GM19239 (cell line): ENCODE results near the gene CAPN10.
"Not testable (repeated sequence)": the region's sequence is repeated elsewhere in the genome, so short reads cannot be mapped to it uniquely, and the experiment has no call there.

Source experiments
- DNase-seq: peaks from one replicate; pipeline ENCODE4 v3.0.0; 2011; ENCODE audit warnings: low spot score; ENCODE audit not compliant: insufficient read length
- FAIRE-seq: peaks from 2 replicates; lab custom pipeline; 2011; peaks lifted over from hg19 to GRCh38; lab: Jason Lieb, UNC

Gene CAPN10

GRCh38 chr2:240599141-240599583, 12.6 kb downstream of the CAPN10 start:
- no peak for DNase-seq
- FAIRE-seq = no peak

- no peak for FAIRE-seq
- DNase-seq = no peak
Measured at GRCh38 chr2:240600451-240600961, 14.0 kb downstream of the CAPN10 start.

DNA sequence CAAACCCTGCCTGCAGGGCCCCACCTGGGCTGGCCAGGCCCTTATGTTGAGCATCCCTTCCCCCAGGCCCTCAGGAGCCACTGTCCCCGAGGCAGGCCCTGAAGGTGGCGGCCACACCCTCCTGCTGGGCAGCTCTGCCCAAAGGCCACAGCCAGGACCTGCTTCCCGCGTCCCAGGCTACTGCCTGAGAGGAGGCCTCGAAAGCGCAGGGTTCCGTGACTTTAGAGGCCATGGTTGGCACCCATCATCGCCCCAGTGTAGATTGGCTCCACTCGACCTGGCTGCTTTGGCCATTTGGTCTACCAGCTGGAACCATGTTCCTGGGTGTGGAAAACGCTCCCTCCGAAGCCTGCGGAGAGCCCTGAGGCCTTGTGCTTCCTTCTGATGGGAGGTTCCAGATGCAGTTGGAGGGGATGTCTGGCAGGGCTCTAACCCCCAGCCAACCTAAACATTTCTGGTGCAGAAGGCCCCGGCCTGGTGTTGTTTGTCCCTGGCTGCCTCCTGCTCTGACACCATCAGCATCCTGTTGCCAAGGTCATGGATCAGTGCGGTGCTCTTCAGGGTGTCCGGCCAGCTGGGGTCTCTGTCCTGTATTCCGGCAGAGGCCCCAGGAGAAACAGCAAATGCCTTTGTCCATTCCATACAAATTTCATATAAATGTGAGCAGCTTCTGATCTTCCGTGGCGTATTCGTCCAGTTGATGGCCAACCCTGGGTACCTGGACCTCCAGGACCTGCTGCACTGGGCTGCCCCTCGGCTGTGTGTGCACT, 14.7 kb downstream of the CAPN10 start:
- FAIRE-seq (no peak), DNase-seq (no peak)

DNA sequence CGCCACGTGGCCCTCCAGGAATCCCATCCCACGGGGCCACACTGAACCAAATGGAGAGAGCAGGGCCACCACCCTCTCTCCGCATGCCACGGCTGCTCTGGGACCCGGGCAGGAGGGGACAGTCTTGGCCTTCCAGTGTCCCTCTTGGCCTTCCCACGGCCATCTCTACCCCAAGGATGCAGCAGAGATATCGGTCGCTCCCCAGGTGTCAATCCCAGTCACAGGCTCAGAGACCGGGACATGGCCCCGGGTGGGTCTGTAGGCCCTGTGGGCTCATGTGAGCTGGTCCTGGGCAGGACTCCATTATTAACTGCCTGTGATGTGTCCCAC, 15.3 kb downstream of the CAPN10 start:
- FAIRE-seq = no peak
- no peak for DNase-seq

- DNase-seq (no peak), FAIRE-seq (no peak)
Measured at GRCh38 chr2:240602266-240603050, 15.9 kb downstream of the CAPN10 start.

DNA sequence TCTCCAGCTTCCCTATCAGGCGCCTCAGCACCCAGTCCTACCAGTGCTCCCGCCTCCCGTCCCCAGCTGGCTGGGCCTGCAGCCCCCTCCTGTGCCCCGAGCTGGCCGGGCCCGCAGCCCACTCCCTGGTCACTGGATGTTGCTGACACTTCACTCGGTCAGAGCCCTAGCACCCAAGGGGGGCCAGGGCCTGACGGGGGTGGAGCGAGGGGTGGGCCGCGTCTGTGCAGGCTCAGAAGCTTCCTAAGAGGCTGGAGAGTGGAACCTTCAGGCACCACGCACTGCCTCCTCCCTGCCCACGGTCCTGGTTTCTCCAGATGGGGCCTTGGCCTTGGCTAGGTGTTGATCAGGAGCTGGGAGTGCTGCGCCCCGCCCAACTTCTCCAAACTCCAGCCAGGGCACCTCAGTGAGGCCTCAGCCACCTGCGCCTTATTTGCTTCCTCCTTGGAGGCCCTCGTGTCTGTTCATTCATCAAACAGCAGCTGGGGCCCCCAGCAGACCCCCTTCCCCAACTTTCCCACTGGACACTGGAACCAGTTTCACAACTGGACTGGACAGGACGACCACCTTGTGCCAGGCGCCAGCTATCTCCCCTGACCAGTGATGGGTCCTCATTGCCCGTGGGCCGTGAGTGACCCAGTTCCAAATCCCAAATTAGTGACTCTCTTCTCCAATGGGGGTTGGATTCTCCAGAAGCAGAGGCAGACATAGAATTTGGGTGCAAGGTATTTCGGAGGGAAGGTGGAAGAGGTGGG, 16.7 kb downstream of the CAPN10 start:
- DNase-seq = no peak
- no peak for FAIRE-seq

- FAIRE-seq = no peak
- DNase-seq = no peak
Measured at GRCh38 chr2:240603846-240604245, 17.3 kb downstream of the CAPN10 start.

DNA sequence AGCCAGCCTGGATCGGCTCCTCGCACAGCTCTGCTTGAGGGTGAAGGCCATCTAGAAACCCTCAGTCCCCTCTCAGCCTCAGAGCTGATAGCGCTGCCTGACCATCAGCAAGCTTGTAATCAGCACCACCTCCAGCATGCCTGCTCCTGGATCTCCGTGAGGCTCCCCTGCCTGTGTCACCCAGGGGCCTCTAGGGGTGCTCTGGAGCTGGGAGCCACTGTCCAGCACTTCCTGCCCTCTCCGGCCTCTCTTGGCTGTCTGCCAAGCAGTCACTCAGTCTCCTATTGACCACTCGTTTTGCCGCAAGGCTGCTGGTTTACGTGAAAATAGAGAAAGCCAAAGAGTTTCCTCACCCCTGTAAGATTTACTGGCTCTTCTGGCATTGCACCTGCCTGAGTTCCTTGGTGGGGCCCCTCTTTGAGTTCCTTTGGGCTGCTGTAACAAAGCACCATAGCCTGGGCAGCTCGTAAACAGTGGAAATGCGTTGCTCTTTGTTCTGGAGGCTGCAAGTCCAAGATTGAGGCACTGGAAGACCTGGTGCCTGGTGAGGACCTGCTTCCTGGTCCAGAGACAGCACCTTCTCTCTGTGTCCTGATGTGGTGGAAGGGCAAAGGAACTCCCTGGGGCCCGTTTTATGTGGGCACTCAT, 17.9 kb downstream of the CAPN10 start:
- FAIRE-seq (no peak), DNase-seq (no peak)

GRCh38 chr2:240604939-240605716, 18.6 kb downstream of the CAPN10 start:
- FAIRE-seq (no peak), DNase-seq (no peak)

GRCh38 chr2:240605867-240606743, 19.6 kb downstream of the CAPN10 start:
- no peak for DNase-seq
- no peak for FAIRE-seq

- peak; percentile 49 for FAIRE-seq
Measured at GRCh38 chr2:240611601-240612210, 25.2 kb downstream of the CAPN10 start.

GRCh38 chr2:240613781-240614180, 27.2 kb downstream of the CAPN10 start:
- no peak for DNase-seq
- FAIRE-seq = no peak

More at GRCh38 chr2:240611601-240612210, 25.2 kb downstream of the CAPN10 start:
- no peak for DNase-seq

- DNase-seq = no peak
- FAIRE-seq = no peak
Measured at GRCh38 chr2:240614391-240614790, 27.9 kb downstream of the CAPN10 start.

DNA sequence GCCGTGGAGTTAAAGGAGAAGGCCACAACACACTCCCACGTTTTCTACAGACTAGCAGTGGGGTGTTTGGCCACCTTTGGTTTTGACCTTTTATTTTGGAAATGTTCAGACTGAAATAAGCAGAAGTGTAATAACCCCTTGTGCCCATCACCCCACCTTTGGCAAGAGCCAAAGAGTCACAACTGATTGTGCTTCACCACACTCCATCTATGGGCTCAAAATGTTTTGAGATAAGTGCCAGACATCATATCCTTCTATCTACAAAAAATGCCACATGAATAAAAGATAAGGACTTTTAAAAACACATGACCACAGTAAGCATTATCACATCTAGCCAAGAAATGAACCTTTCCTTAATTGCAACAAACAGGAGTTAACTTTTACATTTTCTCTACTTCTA, 28.9 kb downstream of the CAPN10 start:
- FAIRE-seq = no peak
- DNase-seq = no peak

DNA sequence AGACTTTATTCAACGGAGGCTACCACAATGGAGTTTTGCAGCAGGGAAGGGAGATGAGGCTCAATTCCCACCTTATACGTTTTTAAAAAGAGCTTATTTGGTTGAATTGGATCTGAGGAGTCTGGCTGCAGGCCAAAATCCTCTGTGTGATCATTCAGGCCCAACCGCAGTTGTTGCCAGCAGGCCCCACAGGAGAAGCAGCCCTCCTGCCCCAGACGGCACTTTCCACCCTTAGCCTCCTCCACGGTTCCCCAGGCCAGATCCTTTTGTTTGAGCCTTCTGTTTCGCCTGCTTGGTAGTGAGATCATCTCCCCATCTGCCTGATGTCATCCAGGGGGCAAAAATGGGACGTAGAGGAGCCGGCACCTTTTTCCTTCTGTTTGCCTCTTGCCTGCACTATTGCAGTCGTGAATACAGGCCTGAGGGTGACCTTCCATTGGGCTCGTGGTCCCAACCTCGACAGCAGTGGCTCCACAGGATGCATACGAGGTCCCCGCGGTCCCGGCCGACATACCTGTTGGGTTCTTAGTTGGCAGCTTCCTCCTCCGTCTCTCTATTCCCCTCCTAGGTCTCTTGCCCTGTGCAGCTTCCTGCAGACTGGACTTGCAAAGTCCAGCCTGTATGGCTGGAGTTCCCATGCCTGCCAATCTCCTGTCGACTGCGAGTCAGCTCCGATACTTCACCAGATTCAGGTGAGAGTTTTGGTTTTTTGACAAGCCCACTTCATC, 29.4 kb downstream of the CAPN10 start:
- FAIRE-seq = no peak
- DNase-seq = no peak

- DNase-seq, FAIRE-seq: not testable (repeated sequence)
Measured at GRCh38 chr2:240616860-240617666, 30.5 kb downstream of the CAPN10 start.

- DNase-seq (no peak), FAIRE-seq (no peak)
Measured at GRCh38 chr2:240618776-240619175, 32.2 kb downstream of the CAPN10 start.
